Endothelial cell of umbilical vein (primary cell): Measurements from ENCODE around the gene CENPA. TPM values are rescaled to one million over a fixed set of nuclear protein-coding genes. Genes with fewer than 3 reads are reported as not detected.

ENCODE experiments used
- BruUV-seq: library from RNA; stranded (reverse); fragments of 400-500 nt; replicated peaks from 2 replicates; lab custom pipeline; 2021; lab: Mats Ljungman, UMichigan
- CTCF ChIA-PET: fragments of 300-600, 350-600 bp; sonication (Branson Sonifier 250); formaldehyde crosslinking; loops from one replicate; lab custom pipeline; 2021; ENCODE audit warnings: antibody characterized with exemption, inconsistent platforms; lab: Charles Lee
- POLR2A ChIA-PET: fragments of 300-600, 350-600 bp; sonication (Branson Sonifier 250); formaldehyde crosslinking; loops from one replicate; lab custom pipeline; 2021; ENCODE audit warnings: antibody characterized with exemption, inconsistent platforms; lab: Charles Lee
- DNase-seq: peaks from one replicate; pipeline ENCODE4 v3.0.0-alpha.2; 2011; ENCODE audit warnings: low read depth, low spot score
- FAIRE-seq: peaks from 2 replicates; lab custom pipeline; 2011; peaks lifted over from hg19 to GRCh38; lab: Jason Lieb, UNC
- H2AFZ ChIP-seq: 2 replicates; pipeline ENCODE4 v1.6.0; 2012; ENCODE audit warnings: low read depth, low read length, control low read depth, inconsistent platforms
- H3K27ac ChIP-seq: 2 replicates; pipeline ENCODE4 v1.5.1; 2011; ENCODE audit warnings: low read depth, mild to moderate bottlenecking, control low read depth, low read length, moderate library complexity; ENCODE audit not compliant: insufficient read depth
- H3K27me3 ChIP-seq, 2 experiments: 2 replicates each; pipeline versions ENCODE4 v1.6.0 to v1.6.1; 2011; ENCODE audit warnings: low read length in 2 of 2, mixed read lengths in 1 of 2; ENCODE audit not compliant: control insufficient read depth in 2 of 2, insufficient read depth in 2 of 2
- H3K36me3 ChIP-seq, 2 experiments: 2 replicates in 1 of 2; 3 replicates in 1 of 2; pipeline ENCODE4 v1.5.1; 2011; ENCODE audit warnings: low read length in 2 of 2, mild to moderate bottlenecking in 1 of 2, moderate library complexity in 1 of 2; ENCODE audit not compliant: control insufficient read depth in 2 of 2, insufficient read depth in 2 of 2; ENCODE audit errors: extremely low read depth in 1 of 2
- H3K4me1 ChIP-seq: 3 replicates; pipeline ENCODE4 v1.5.1; 2011; ENCODE audit warnings: mild to moderate bottlenecking, low read length; ENCODE audit not compliant: control insufficient read depth, insufficient read depth; ENCODE audit errors: extremely low read depth
- H3K4me2 ChIP-seq: 2 replicates; pipeline ENCODE4 v1.6.1; 2011; ENCODE audit warnings: low read length, control low read depth, mixed read lengths; ENCODE audit not compliant: insufficient read depth
- H3K4me3 ChIP-seq, 3 experiments: fragments of 200-600 bp in 1 of 3; sonication (generic), shearing (Covaris generic) in 1 of 3; replicated peaks in 1 of 3; 2 replicates each; pipeline ENCODE4 v1.5.1; 2011 to 2016; ENCODE audit warnings: control low read depth in 3 of 3, low read length in 3 of 3, mild to moderate bottlenecking in 2 of 3, inconsistent platforms in 1 of 3, low read depth in 1 of 3, moderate library complexity in 1 of 3; ENCODE audit not compliant: insufficient read depth in 1 of 3
- H3K79me2 ChIP-seq: 2 replicates; pipeline ENCODE4 v1.6.0; 2012; ENCODE audit warnings: low read length, inconsistent platforms; ENCODE audit not compliant: control insufficient read depth, insufficient read depth
- H3K9ac ChIP-seq: replicated peaks from 2 replicates; pipeline ENCODE3; 2011; ENCODE audit warnings: low read length, control low read depth; ENCODE audit not compliant: insufficient read depth; ENCODE audit errors: extremely low read depth
- H3K9me1 ChIP-seq: replicated peaks from 3 replicates; pipeline ENCODE4 v1.6.0; 2011; ENCODE audit warnings: mild to moderate bottlenecking, low read length; ENCODE audit not compliant: control insufficient read depth, insufficient read depth; ENCODE audit errors: extremely low read depth
- H3K9me3 ChIP-seq: replicated peaks from 2 replicates; pipeline ENCODE4 v1.5.1; 2012; ENCODE audit warnings: low read length, inconsistent platforms; ENCODE audit not compliant: control insufficient read depth, insufficient read depth
- H4K20me1 ChIP-seq: replicated peaks from 2 replicates; pipeline ENCODE3; 2011; ENCODE audit warnings: mild to moderate bottlenecking, low read length; ENCODE audit not compliant: control insufficient read depth, insufficient read depth; ENCODE audit errors: extremely low read depth
- EZH2 ChIP-seq: IDR thresholded peaks from 2 replicates; pipeline ENCODE4 v1.6.1; 2012; ENCODE audit warnings: borderline replicate concordance, low read depth, mild to moderate bottlenecking, moderate library complexity, low read length, inconsistent platforms; ENCODE audit not compliant: severe bottlenecking
- FOS ChIP-seq: IDR thresholded peaks from 2 replicates; pipeline ENCODE4 v1.6.1; 2011; ENCODE audit warnings: mild to moderate bottlenecking, low read length, moderate library complexity, borderline replicate concordance; ENCODE audit not compliant: insufficient read depth
- GATA2 ChIP-seq: IDR thresholded peaks from 2 replicates; pipeline ENCODE4 v1.7.0; 2011; ENCODE audit warnings: low read depth, mild to moderate bottlenecking, moderate library complexity, mixed read lengths, low read length; ENCODE audit not compliant: insufficient read length, insufficient read depth
- JUN ChIP-seq: IDR thresholded peaks from 2 replicates; pipeline ENCODE4 v1.6.1; 2011; ENCODE audit warnings: borderline replicate concordance, low read depth; ENCODE audit not compliant: insufficient read length, insufficient read depth
- POLR2A ChIP-seq: IDR thresholded peaks from 2 replicates; pipeline ENCODE4 v1.6.1; 2012; ENCODE audit warnings: low read depth, mild to moderate bottlenecking, control low read depth, low read length
- POLR2AphosphoS5 ChIP-seq: IDR thresholded peaks from 2 replicates; pipeline ENCODE4 v1.6.1; 2012; ENCODE audit warnings: low read depth, mild to moderate bottlenecking, control low read depth, low read length, moderate library complexity; ENCODE audit not compliant: insufficient read depth
- dilution Hi-C: fragments of 300-500 bp; cut with MboI; formaldehyde crosslinking; loops from one replicate; pipeline ENCODE4 v1.15.0; 2019; ENCODE audit warnings: low sequenced_read_pairs; ENCODE audit not compliant: extremely low pct_ligation_motif_present
- intact Hi-C: fragments of 100-400 bp; cut with micrococcal nuclease; formaldehyde crosslinking; loops from one replicate; pipeline ENCODE4 v1.10.0; 2022
- polyA plus RNA-seq, 4 experiments: library from polyadenylated mRNA; depleted of rRNA in 3 of 4; stranded (reverse) in 3 of 4; unstranded in 1 of 4; fragments of >200 nt; gene quantifications; 2 replicates each; pipeline versions ENCODE4 v1.2.1 to v1.2.3, GENCODE V29; 2011 to 2012; ENCODE audit warnings: missing spikeins in 1 of 4
- total RNA-seq: library from RNA; stranded (reverse); gene quantifications from 2 replicates; pipeline ENCODE4 v1.2.3, GENCODE V29; 2021
- TF ChIP-seq, protein P1 (sequence below), 2 donors: IDR thresholded peaks; 1 replicate in 1 of 2; 2 replicates in 1 of 2; pipeline ENCODE4 v1.5.1; 2011; ENCODE audit warnings: low read length in 2 of 2, mild to moderate bottlenecking in 2 of 2, moderate library complexity in 2 of 2, control low read depth in 1 of 2, inconsistent platforms in 1 of 2, low read depth in 1 of 2; ENCODE audit not compliant: insufficient read depth in 1 of 2; ENCODE audit errors: extremely low read depth in 1 of 2
- TF ChIP-seq, protein P2 (sequence below): IDR thresholded peaks from 2 replicates; pipeline ENCODE4 v1.6.1; 2011; ENCODE audit not compliant: insufficient read depth, insufficient read length

Gene CENPA
- total and polyA plus RNA-seq, 2 donors (not counting 3 experiments of a cell fraction or from before 2014, with no cell fraction given): 22.0 to 33.1 TPM

- no peak overlapping the region for H3K9ac ChIP-seq
- DNase-seq (no peak), FAIRE-seq (no peak)
- no peaks in the 10 kb centered on the region for H3K9me1 ChIP-seq
- H3K4me2 ChIP-seq: no peak overlapping the region
- ChIA-PET POLR2A (no interaction called here), CTCF (interaction anchor here (14.5 kb wide), 1 partner anchor 133 kb away, joined by 353 read pairs; no protein-coding TSS in a partner anchor)
- H3K79me2 ChIP-seq: no peaks in the 10 kb centered on the region
- no peaks in the 10 kb centered on the region for H3K36me3 ChIP-seq
- no peaks in the 10 kb centered on the region for H3K27me3 ChIP-seq
- dilution Hi-C loops: no loop called here
- intact Hi-C loops: no loop called here
- BruUV-seq: no TSS peak
- H3K27ac ChIP-seq: no peak overlapping the region
- no peaks in the 10 kb centered on the region for H3K9me3 ChIP-seq
- TF ChIP-seq, protein P1, sequence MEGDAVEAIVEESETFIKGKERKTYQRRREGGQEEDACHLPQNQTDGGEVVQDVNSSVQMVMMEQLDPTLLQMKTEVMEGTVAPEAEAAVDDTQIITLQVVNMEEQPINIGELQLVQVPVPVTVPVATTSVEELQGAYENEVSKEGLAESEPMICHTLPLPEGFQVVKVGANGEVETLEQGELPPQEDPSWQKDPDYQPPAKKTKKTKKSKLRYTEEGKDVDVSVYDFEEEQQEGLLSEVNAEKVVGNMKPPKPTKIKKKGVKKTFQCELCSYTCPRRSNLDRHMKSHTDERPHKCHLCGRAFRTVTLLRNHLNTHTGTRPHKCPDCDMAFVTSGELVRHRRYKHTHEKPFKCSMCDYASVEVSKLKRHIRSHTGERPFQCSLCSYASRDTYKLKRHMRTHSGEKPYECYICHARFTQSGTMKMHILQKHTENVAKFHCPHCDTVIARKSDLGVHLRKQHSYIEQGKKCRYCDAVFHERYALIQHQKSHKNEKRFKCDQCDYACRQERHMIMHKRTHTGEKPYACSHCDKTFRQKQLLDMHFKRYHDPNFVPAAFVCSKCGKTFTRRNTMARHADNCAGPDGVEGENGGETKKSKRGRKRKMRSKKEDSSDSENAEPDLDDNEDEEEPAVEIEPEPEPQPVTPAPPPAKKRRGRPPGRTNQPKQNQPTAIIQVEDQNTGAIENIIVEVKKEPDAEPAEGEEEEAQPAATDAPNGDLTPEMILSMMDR (IDR thresholded peaks at IDR 0.05; ENCODE audit: extremely low read depth in 1 of 2, insufficient read depth in 1 of 2, low read depth in 1 of 2, low read length in 2 of 2): no peak
- TF ChIP-seq GATA2 (no peak), POLR2A (no peak)
- H3K4me3 ChIP-seq: no peak overlapping the region
- no peak overlapping the region for H2AFZ ChIP-seq
- H4K20me1 ChIP-seq: no peaks in the 10 kb centered on the region
- peaks cover 3% of the 10 kb centered on the region for H3K4me1 ChIP-seq
Measured at GRCh38 chr2:26738481-26738880, 47.4 kb upstream of the CENPA start.

DNA sequence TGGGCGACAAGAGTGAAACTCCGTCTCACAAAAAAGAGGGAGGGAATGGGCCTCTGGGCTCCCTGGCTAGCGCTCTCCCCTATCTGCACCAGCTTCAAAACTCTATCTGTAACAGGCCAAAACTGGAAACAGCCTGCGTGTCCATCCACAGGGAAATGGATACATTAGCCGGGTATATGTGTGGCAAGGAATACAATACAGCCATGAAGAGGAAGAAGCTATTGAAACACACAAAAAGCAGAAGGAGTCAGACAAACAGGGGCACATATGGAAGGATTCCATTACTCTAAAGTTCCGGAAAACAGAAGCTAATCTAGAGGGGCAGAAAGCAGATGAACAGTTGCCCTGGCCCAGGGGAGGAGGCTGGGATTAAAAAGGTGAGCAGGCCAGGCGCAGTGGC lies 46.3 kb upstream of the CENPA start:
- ChIA-PET POLR2A (no interaction called here), CTCF (interaction anchor here (0.6 to 14.5 kb wide), 3 partner anchors 134 to 255 kb away, joined by 3 to 353 read pairs (median 3); no protein-coding TSS in a partner anchor)
- dilution Hi-C loops: no loop called here
- TF ChIP-seq, protein P1 (IDR thresholded peaks at IDR 0.05; ENCODE audit: extremely low read depth in 1 of 2, insufficient read depth in 1 of 2, low read depth in 1 of 2, low read length in 2 of 2): no peak
- TF ChIP-seq JUN (no peak), FOS (no peak), POLR2AphosphoS5 (no peak), EZH2 (no peak)
- TF ChIP-seq, protein P2, sequence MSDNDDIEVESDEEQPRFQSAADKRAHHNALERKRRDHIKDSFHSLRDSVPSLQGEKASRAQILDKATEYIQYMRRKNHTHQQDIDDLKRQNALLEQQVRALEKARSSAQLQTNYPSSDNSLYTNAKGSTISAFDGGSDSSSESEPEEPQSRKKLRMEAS: no peak
- DNase-seq (no peak), FAIRE-seq (no peak)
- intact Hi-C loops: no loop called here
- no peaks in the 10 kb centered on the region for H3K36me3 ChIP-seq
- no peak overlapping the region for H2AFZ ChIP-seq
- no peaks in the 10 kb centered on the region for H3K79me2 ChIP-seq
- no peak overlapping the region for H3K27ac ChIP-seq
- no TSS peak for BruUV-seq
- no peak overlapping the region for H3K9ac ChIP-seq
- no peaks in the 10 kb centered on the region for H3K9me1 ChIP-seq
- H3K4me1 ChIP-seq: peaks cover 3% of the 10 kb centered on the region
- H3K27me3 ChIP-seq: no peaks in the 10 kb centered on the region
- no peak overlapping the region for H3K4me3 ChIP-seq
- H3K4me2 ChIP-seq: no peak overlapping the region
- H3K9me3 ChIP-seq: no peaks in the 10 kb centered on the region
- no peaks in the 10 kb centered on the region for H4K20me1 ChIP-seq
